Spleen (tissue), 7 donors: ENCODE data around the gene NR2E3.

Source experiments
- CTCF ChIP-seq, 11 experiments: fragments of 200-600 bp in 7 of 11; fragments of 450-650 bp in 4 of 11; sonication (generic) in 4 of 11; IDR thresholded peaks in 8 of 11; conservative IDR thresholded peaks in 3 of 11; 1 replicate in 7 of 11; 2 replicates in 4 of 11; pipeline versions ENCODE4 v1.4.0 to v1.8.0; 2016 to 2021; ENCODE audit warnings: antibody characterized with exemption in 11 of 11, inconsistent platforms in 4 of 11, mild to moderate bottlenecking in 1 of 11
- POLR2A ChIP-seq, 3 donors: fragments of 450-650 bp; IDR thresholded peaks; one replicate each; pipeline ENCODE4 v1.5.1; 2017; ENCODE audit warnings: antibody characterized with exemption in 3 of 3, mild to moderate bottlenecking in 1 of 3
- POLR2AphosphoS5 ChIP-seq, 3 donors: sonication (generic); formaldehyde crosslinking; IDR thresholded peaks; one replicate each; pipeline ENCODE4 v1.5.1; 2017; ENCODE audit warnings: antibody characterized with exemption in 3 of 3
- donor health status: DM: no; HTN: no; CAD: no; lungs with moderate emphysema.
- donor health status: DM: no; HTN: no; CAD: no.
- donor health status: DM: no; HTN: no; CAD: no.

- no peak for TF ChIP-seq CTCF (IDR thresholded peaks at IDR 0.05 in 8 of 11, conservative IDR thresholded peaks at IDR 0.05 in 3 of 11)
- no peak for TF ChIP-seq POLR2A (IDR thresholded peaks at IDR 0.05)
- TF ChIP-seq POLR2AphosphoS5 (IDR thresholded peaks at IDR 0.05), result no peak
Observed at GRCh38 chr15:71768184-71768583, 42.2 kb upstream of the NR2E3 start.
